RWPE2 (cell line): ENCODE data around the gene GLYR1.

Source experiments
- ATAC-seq: fragments of 200-7000 bp; cut with Tn5 transposase; 3 replicates; pipeline ENCODE4 v1.9.1; 2021; ENCODE audit warnings: low read depth
- DNase-seq: peaks from one replicate; pipeline ENCODE4 v3.0.0-alpha.2; 2020; ENCODE audit warnings: low spot score
- H3K27ac ChIP-seq: fragments of 450-650 bp; 2 replicates; pipeline ENCODE4 v1.5.1; 2017; ENCODE audit warnings: mild to moderate bottlenecking; ENCODE audit not compliant: poor library complexity, severe bottlenecking
- H3K27me3 ChIP-seq: fragments of 250-450 bp; sonication (Bioruptor Pico); 2 replicates; pipeline ENCODE4 v1.5.1; 2021; ENCODE audit warnings: mild to moderate bottlenecking, moderate library complexity; ENCODE audit not compliant: insufficient read depth, poor library complexity, severe bottlenecking
- H3K36me3 ChIP-seq: fragments of 250-450 bp; sonication (Bioruptor Pico); 2 replicates; pipeline ENCODE4 v1.5.1; 2020; ENCODE audit warnings: low read depth, mild to moderate bottlenecking, moderate library complexity
- H3K4me1 ChIP-seq: fragments of 250-450 bp; sonication (Bioruptor Pico); 2 replicates; pipeline ENCODE4 v1.5.1; 2021; ENCODE audit warnings: mild to moderate bottlenecking, moderate library complexity; ENCODE audit not compliant: insufficient read depth, poor library complexity, severe bottlenecking
- H3K4me3 ChIP-seq: fragments of 250-450 bp; sonication (Bioruptor Pico); 2 replicates; pipeline ENCODE4 v1.5.1; 2021; ENCODE audit warnings: mild to moderate bottlenecking, moderate library complexity; ENCODE audit not compliant: severe bottlenecking
- H3K9me3 ChIP-seq: fragments of 250-450 bp; sonication (Bioruptor Pico); 2 replicates; pipeline ENCODE4 v1.5.1; 2021; ENCODE audit warnings: mild to moderate bottlenecking, moderate library complexity; ENCODE audit not compliant: severe bottlenecking
- CTCF ChIP-seq: fragments of 450-650 bp; IDR thresholded peaks from one replicate; pipeline ENCODE4 v1.5.1; 2017; ENCODE audit warnings: mild to moderate bottlenecking, moderate library complexity; ENCODE audit not compliant: poor library complexity, severe bottlenecking

The GLYR1 gene

GRCh38 chr16:4778050-4778392 is 69.1 kb downstream of the GLYR1 start:
- Histone ChIP-seq H3K27ac (no peak overlapping the region), H3K4me1 (no peaks in the 10 kb centered on the region)
- DNase-seq, result no peak

GRCh38 chr16:4777339-4778049 is 69.6 kb downstream of the GLYR1 start:
- Histone ChIP-seq H3K9me3 (no peaks in the 10 kb centered on the region), H3K4me1 (no peaks in the 10 kb centered on the region), H3K4me3 (no peak overlapping the region), H3K36me3 (no peaks in the 10 kb centered on the region), H3K27me3 (no peaks in the 10 kb centered on the region), H3K27ac (no peak overlapping the region)
- ATAC-seq (no peak), DNase-seq (no peak)
- TF ChIP-seq CTCF, result no peak

More at GRCh38 chr16:4778050-4778392, 69.1 kb downstream of the GLYR1 start:
- H3K9me3 ChIP-seq, result no peaks in the 10 kb centered on the region
- no peak for ATAC-seq
- no peaks in the 10 kb centered on the region for H3K36me3 ChIP-seq
- no peak for TF ChIP-seq CTCF
- H3K27me3 ChIP-seq, result no peaks in the 10 kb centered on the region
- no peak overlapping the region for H3K4me3 ChIP-seq

- no peaks in the 10 kb centered on the region for H3K36me3 ChIP-seq
- no peak for DNase-seq
- TF ChIP-seq CTCF, result no peak
- no peak overlapping the region for H3K27ac ChIP-seq
- no peaks in the 10 kb centered on the region for H3K9me3 ChIP-seq
- no peaks in the 10 kb centered on the region for H3K4me1 ChIP-seq
- H3K4me3 ChIP-seq, result no peak overlapping the region
- no peak for ATAC-seq
- H3K27me3 ChIP-seq, result no peaks in the 10 kb centered on the region
Observed at GRCh38 chr16:4776141-4776705, 70.9 kb downstream of the GLYR1 start.

- Histone ChIP-seq H3K36me3 (no peaks in the 10 kb centered on the region), H3K27me3 (no peaks in the 10 kb centered on the region)
Observed at GRCh38 chr16:4775005-4775404, 72.1 kb downstream of the GLYR1 start.

More at GRCh38 chr16:4775005-4775404, 72.1 kb downstream of the GLYR1 start:
- no peak for ATAC-seq
- no peaks in the 10 kb centered on the region for H3K4me1 ChIP-seq
- no peak for TF ChIP-seq CTCF
- H3K4me3 ChIP-seq, result no peak overlapping the region
- no peak overlapping the region for H3K27ac ChIP-seq
- DNase-seq, result no peak
- no peaks in the 10 kb centered on the region for H3K9me3 ChIP-seq
